SKM-1 treated with dmso at 0.1 percent for 144 hours (cell line): ENCODE data around the gene NINL.

Experiments used
- DNase-seq: peaks from one replicate; lab custom pipeline; 2025; ENCODE audit not compliant: unreplicated experiment; lab: John Stamatoyannopoulos, UW

Gene NINL

DNA sequence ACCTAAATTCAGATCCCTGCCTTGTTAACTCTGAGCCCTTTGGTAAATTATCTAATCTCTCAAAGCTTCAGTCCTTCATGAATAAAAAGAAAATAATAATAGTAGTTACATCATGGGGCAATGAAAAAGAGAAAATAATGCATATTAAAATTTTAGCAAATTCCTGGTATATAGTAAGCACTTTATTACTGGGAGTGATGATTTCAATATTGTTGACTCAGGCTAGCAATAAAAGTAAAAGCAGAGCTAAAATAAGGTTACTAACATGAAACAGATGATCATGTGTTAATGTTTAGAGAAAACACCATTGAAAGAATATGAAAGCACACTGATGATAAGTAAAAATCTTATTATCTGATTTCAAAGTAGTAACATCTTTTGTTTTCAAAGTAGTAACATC is 164.2 kb downstream of the NINL start:
- DNase-seq = no peak

DNA sequence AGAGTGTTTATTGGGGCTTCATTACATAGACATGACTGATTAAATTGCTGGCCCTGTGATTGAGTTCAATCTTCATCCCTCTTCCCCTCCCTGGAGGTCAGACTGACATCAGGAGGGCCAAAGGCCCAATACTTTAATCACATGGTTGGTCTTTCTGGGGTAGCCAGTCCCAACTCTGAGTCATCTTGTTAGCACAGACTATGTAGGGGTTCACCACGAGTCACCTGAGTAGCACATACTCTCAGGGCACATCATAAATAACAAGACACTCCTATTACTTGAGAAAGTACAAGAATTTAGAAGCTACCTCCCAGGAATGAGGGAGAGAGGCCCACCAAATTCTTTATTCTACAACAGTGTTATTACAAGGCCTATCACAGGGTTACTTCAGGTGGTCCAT is 166.6 kb downstream of the NINL start:
- DNase-seq = no peak

DNA sequence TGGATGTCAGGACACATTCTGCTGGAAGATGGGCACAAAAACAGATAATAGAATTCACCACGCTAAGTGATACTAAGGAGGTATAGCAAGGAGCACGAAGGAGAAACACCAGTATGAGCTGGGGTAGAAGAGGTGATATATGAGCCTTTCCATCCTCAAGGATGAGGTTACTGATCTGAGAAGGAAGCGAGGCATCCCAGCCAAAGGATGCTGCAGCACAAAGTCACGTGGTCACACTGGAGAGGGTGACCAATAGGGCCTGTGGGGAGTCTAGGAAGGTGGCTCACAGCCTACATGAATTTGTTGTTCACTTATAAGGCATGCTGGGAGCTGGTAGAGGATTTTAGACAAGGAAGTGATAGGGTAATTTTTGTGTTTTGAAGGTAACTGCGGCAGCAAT is 176.4 kb downstream of the NINL start:
- no peak for DNase-seq

DNA sequence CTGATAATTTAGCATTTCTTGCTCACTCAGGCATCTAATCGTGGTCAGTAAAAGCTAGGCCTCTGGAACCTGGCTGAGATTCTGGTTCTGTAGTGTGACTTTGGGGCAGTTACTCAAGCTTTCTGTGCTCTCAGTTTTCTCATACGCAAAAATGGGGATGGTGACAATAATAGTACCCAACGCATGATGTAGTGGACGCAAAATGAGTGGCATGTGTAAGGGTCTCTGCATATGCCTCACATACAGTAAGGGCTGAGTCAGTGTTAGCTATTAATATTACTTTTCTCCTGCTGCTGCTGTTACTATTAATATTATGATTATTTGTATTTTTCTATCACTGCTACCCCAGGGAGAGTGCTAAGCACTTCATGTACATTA is 177.2 kb downstream of the NINL start:
- DNase-seq = no peak

DNA sequence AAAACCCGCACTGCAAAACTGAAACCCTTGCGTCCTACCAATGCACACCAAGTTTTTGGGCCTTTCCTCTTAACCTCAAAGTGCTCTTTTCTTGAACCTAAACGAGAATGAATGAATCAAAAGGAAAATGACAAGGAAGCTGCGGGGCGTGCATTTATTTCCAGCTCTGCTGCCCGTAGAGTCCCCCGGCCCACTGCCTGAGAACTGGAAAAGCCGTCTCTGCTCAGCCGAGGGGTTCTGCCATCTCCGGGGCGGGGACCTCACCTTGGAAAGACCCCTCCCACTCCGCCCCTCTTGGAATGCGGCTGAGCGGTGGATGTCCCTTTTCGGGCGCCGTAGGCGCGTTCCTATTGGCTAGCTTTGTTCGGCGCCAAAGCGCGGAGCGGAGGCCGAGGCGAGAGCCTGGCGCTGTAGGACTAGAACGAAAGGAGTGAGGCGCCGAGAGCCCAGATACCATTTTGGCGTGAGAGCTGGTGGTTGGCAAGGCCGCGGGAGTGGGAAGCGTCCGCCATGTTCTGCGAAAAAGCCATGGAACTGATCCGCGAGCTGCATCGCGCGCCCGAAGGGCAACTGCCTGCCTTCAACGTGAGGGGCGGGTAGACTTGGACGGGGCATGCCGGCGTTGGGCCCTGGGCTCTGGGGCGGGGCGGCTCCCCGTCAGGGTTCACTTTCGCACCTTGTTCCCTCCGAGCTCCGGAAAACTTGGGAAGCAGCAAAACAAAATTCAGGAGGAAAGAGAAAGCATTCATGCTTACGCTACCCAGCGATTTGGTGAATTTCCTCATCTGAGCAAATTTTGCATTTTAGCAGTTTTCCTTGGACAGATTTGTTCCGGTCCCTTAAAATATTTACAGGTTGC is 177.8 kb downstream of the NINL start, which contains the start of gene GINS1:
Gene GINS1, plus strand, starts transcription at position 363 of the 859 bp plus-strand sequence. Its CDS starts 148 bp downstream, at position 511.
- DNase-seq = peak; percentile 73
